Breast epithelium (tissue), 4 donors: Measurements from ENCODE around the gene CUL3. TPM values are rescaled to one million over a fixed set of nuclear protein-coding genes. Genes with fewer than 3 reads are reported as not detected.

Experiments
- DNase-seq, 2 donors: peaks; one replicate each; pipeline ENCODE4 v3.0.0-alpha.2; 2019; ENCODE audit warnings: low spot score in 2 of 2
- H3K27ac ChIP-seq, 2 donors: fragments of 200-600 bp; sonication (generic) in 1 of 2; one replicate each; pipeline ENCODE4 v1.5.1; 2016 to 2019; ENCODE audit warnings: mild to moderate bottlenecking in 1 of 2
- H3K27me3 ChIP-seq, 2 donors: fragments of 200-600 bp; sonication (generic) in 1 of 2; one replicate each; pipeline versions ENCODE4 v1.5.1 to v1.6.0; 2017 to 2019; ENCODE audit warnings: control low read depth in 1 of 2, mild to moderate bottlenecking in 1 of 2
- H3K36me3 ChIP-seq: fragments of 200-600 bp; one replicate; pipeline ENCODE4 v1.5.1; 2019
- H3K4me1 ChIP-seq, 2 donors: fragments of 200-600 bp; sonication (generic); one replicate each; pipeline ENCODE4 v1.5.1; 2016 to 2019; ENCODE audit warnings: control low read depth in 1 of 2
- H3K4me3 ChIP-seq, 3 donors: fragments of 200-600 bp; sonication (generic); 1 replicate in 2 of 3; 2 replicates in 1 of 3; pipeline ENCODE4 v1.5.1; 2016 to 2019; ENCODE audit warnings: mild to moderate bottlenecking in 3 of 3, moderate library complexity in 2 of 3
- H3K9me3 ChIP-seq, 2 donors: fragments of 200-600 bp; sonication (generic) in 1 of 2; one replicate each; pipeline ENCODE4 v1.5.1; 2016 to 2019; ENCODE audit warnings: control low read depth in 1 of 2
- CTCF ChIP-seq, 3 donors: fragments of 450-650 bp; IDR thresholded peaks; one replicate each; pipeline ENCODE4 v1.5.1; 2016 to 2017; ENCODE audit warnings: antibody characterized with exemption in 3 of 3, mild to moderate bottlenecking in 3 of 3, moderate library complexity in 3 of 3
- POLR2A ChIP-seq: fragments of 450-650 bp; IDR thresholded peaks from one replicate; pipeline ENCODE4 v1.6.1; 2016; ENCODE audit warnings: antibody characterized with exemption, mild to moderate bottlenecking, moderate library complexity
- POLR2AphosphoS5 ChIP-seq, 3 donors: sonication (generic); formaldehyde crosslinking; IDR thresholded peaks; one replicate each; pipeline ENCODE4 v1.6.1; 2017; ENCODE audit warnings: antibody characterized with exemption in 3 of 3
- intact Hi-C: fragments of 100-400 bp; cut with DNase I; formaldehyde crosslinking; loops from one replicate; pipeline ENCODE4 v1.15.1; 2023; ENCODE audit warnings: low total_unique reads
- total RNA-seq, 3 donors: library from RNA; depleted of rRNA; stranded (reverse); fragments of >200 nt; gene quantifications; one replicate each; pipeline ENCODE4 v1.1.0, GENCODE V29; 2016

CUL3 gene
- total RNA-seq, 3 donors from 2014 or later = 71.2 to 111 (median 82.3) TPM

GRCh38 chr2:224573724-224574123, 11.4 kb downstream of the CUL3 start:
- Histone ChIP-seq H3K27me3 (no peaks in the 10 kb centered on the region), H3K4me3 (no peak overlapping the region), H3K36me3 (no peaks in the 10 kb centered on the region), H3K4me1 (peaks cover 0 to 8% of the 10 kb centered on the region in 2 donors), H3K27ac (no peak overlapping the region), H3K9me3 (no peaks in the 10 kb centered on the region)
- TF ChIP-seq CTCF (IDR thresholded peaks at IDR 0.05) (no peak), POLR2A (no peak), POLR2AphosphoS5 (IDR thresholded peaks at IDR 0.05) (no peak)
- no peak for DNase-seq
- intact Hi-C loops = no loop called here

- intact Hi-C loops = no loop called here
- Histone ChIP-seq H3K4me1 (peaks cover 0 to 8% of the 10 kb centered on the region in 2 donors), H3K27me3 (no peaks in the 10 kb centered on the region), H3K36me3 (no peaks in the 10 kb centered on the region), H3K27ac (no peak overlapping the region), H3K4me3 (no peak overlapping the region), H3K9me3 (no peaks in the 10 kb centered on the region)
- no peak for DNase-seq
- TF ChIP-seq POLR2A = no peak
- TF ChIP-seq POLR2AphosphoS5 (IDR thresholded peaks at IDR 0.05) = no peak
- TF ChIP-seq CTCF (IDR thresholded peaks at IDR 0.05) = no peak
Observed at GRCh38 chr2:224572338-224572737, 12.8 kb downstream of the CUL3 start.

- no peak overlapping the region for H3K27ac ChIP-seq
- intact Hi-C loops = no loop called here
- DNase-seq = no peak
- H3K27me3 ChIP-seq = no peaks in the 10 kb centered on the region
- peaks cover 0 to 8% of the 10 kb centered on the region in 2 donors for H3K9me3 ChIP-seq
- no peaks in the 10 kb centered on the region for H3K36me3 ChIP-seq
- peaks cover 0 to 8% of the 10 kb centered on the region in 2 donors for H3K4me1 ChIP-seq
- H3K4me3 ChIP-seq = no peak overlapping the region
- TF ChIP-seq POLR2A (no peak), POLR2AphosphoS5 (IDR thresholded peaks at IDR 0.05) (no peak), CTCF (IDR thresholded peaks at IDR 0.05) (no peak)
Observed at GRCh38 chr2:224570328-224570993, 14.7 kb downstream of the CUL3 start.

- H3K4me1 ChIP-seq = peaks cover 0 to 5% of the 10 kb centered on the region in 2 donors
Observed at GRCh38 chr2:224569654-224570053, 15.5 kb downstream of the CUL3 start.

More at GRCh38 chr2:224569654-224570053, 15.5 kb downstream of the CUL3 start:
- H3K36me3 ChIP-seq = no peaks in the 10 kb centered on the region
- TF ChIP-seq POLR2AphosphoS5 (IDR thresholded peaks at IDR 0.05) (no peak), CTCF (IDR thresholded peaks at IDR 0.05) (no peak), POLR2A (no peak)
- H3K9me3 ChIP-seq = peaks cover 0 to 8% of the 10 kb centered on the region in 2 donors
- intact Hi-C loops = no loop called here
- no peaks in the 10 kb centered on the region for H3K27me3 ChIP-seq
- no peak overlapping the region for H3K27ac ChIP-seq
- no peak overlapping the region for H3K4me3 ChIP-seq
- no peak for DNase-seq
